ENCODE results near the gene SARNP. TPM values are rescaled to one million over a fixed set of nuclear protein-coding genes. Genes with fewer than 3 reads are reported as not detected.
A peak's percentile ranks its signal among the peaks of the same experiment; 100 is the strongest.
"Not testable (repeated sequence)": the region's sequence is repeated elsewhere in the genome, so short reads cannot be mapped to it uniquely, and the experiment has no call there.

Gene SARNP, protein sequence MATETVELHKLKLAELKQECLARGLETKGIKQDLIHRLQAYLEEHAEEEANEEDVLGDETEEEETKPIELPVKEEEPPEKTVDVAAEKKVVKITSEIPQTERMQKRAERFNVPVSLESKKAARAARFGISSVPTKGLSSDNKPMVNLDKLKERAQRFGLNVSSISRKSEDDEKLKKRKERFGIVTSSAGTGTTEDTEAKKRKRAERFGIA
- total RNA-seq = 100 to 1,000 TPM; 104 to 110 TPM

DNA sequence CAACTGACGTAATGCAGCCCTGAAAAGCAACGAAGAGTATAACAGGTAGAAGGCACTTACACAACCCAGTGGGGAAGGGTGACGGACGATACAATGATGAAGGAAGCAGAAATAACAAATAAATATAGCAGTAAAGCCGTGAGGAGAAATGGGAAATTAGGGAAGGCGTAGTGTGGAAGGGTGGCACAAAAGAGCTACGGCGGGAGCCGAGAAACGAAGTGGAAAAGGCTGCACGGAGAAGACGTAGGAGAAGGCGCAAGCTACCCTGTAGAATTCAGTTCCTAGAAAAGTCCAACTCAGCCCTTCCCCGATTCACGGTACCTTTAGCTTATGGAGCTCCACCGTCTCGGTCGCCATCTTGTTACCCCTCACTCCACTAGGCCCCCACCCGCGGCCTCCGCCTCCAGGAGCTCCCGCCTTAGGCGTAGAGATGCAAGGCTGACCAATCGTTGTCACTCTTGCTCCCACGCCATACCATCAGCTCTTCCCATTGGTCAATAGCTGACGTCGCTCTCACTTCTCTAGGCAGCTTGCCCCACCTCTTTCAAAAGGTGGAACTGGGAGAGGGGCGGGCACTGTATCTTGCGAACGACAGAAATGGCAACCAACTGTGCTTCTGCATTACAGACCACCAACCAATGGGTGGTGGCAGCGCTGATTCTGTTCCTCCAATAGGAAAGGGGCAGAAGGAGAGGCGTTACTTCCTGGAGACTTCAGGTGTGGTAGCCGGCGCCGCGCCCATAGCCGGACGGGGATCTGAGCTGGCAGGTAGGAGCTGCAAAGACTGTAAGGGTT lies at the start of gene SARNP, which contains the start of gene ORMDL2:
SARNP (minus strand) TSS at position 380 of the 795 bp plus-strand sequence; CDS start at position 357, 23 bp downstream.
ORMDL2 (plus strand) TSS at position 697 of the 795 bp plus-strand sequence. CDS start 959 bp downstream, outside the sequence.
- POLR2A ChIA-PET = interaction anchor here (0.8 to 3.0 kb wide), 16 partner anchors 9 to 301 kb away, joined by 3 to 29 read pairs (median 5); partner anchors contain the start of genes BLOC1S1, DNAJC14, GDF11 and PA2G4
- intact Hi-C loops (cut with micrococcal nuclease) = loop anchor here (1.0 to 5.0 kb wide), 8 partner anchors 12 to 405 kb away; partner anchors contain the start of genes DNAJC14, GDF11, NABP2 and PA2G4

DNA sequence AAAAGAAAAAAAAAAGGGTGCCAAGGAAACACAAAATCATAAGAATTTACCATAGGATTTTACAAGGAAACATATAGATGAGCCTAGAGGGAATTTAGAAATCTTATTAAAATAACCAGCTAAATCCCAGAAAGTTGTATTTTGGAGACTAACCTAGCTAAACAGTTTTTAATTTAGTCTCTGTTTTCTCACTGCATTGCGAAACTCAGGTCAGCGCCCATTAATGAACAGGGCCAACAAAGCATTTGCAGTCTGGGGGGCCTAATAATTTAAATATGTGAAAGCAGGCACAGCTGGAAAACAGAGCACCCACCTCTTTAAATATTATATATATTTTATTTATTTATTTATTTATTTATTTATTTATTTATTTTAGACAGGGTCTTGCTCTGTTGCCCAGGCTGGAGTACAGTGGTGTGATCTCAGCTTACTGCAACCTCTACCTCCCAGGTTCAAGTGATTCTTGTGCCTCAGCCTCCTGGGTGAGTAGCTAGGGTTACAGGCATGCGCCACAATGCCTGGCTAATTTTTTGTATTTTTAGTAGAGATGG lies 49.0 kb upstream of the SARNP start:
- DNase-seq; H3K9me3 Mint-ChIP-seq; H3K4me1 Mint-ChIP-seq (ENCODE audit: low read depth); H3K36me3 Mint-ChIP-seq; POLR2A ChIA-PET; intact Hi-C loops (cut with micrococcal nuclease); H3K4me3 Mint-ChIP-seq; H3K27me3 Mint-ChIP-seq; H3K27ac Mint-ChIP-seq: not testable (repeated sequence)
- CTCF ChIA-PET = interaction anchor here (1.2 kb wide), 1 partner anchor 16 kb away, joined by 3 read pairs; no protein-coding TSS in a partner anchor

More for the DNA sequence above, at the start of gene SARNP, which contains the start of gene ORMDL2:
- Mint-ChIP-seq H3K4me3 (no peak within 1 kb of the TSS), H3K27me3 (no peaks in the 10 kb centered on the region), H3K27ac (no peak within 1 kb of the TSS), H3K9me3 (no peaks in the 10 kb centered on the region), H3K36me3 (peaks cover 43% of the 10 kb centered on the region), H3K4me1 (ENCODE audit: low read depth) (peaks cover 49% of the 10 kb centered on the region)
- CTCF ChIA-PET = interaction anchor here (0.6 to 4.7 kb wide), 18 partner anchors 9 to 334 kb away, joined by 3 to 46 read pairs (median 6); partner anchors contain the start of genes DNAJC14 and PYM1
- peak; percentile 99 for DNase-seq

DNA sequence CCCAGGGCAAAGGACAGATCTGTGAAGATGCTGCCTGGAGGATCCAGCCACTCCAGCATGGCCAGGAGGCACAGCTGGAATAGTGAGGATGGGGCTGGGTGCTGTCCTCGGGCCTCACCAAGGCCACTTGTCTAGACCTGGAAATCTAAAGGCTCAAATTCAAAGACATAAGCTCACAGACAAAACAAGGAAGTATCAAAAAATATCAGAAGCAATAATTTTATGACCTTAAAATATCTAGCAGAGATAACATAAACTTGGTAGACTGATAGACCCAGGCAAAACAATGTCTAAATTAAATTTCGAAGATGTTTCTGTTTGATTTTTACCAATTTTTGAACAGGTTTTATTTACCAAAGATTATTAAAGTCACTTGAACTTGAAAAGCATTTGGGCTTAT lies 47.8 kb upstream of the SARNP start:
- POLR2A ChIA-PET = no interaction called here
- H3K27ac Mint-ChIP-seq = no peak overlapping the region
- intact Hi-C loops (cut with micrococcal nuclease) = no loop called here
- H3K4me1 Mint-ChIP-seq (ENCODE audit: low read depth) = no peaks in the 10 kb centered on the region
- no peaks in the 10 kb centered on the region for H3K36me3 Mint-ChIP-seq
- peaks cover 5% of the 10 kb centered on the region for H3K9me3 Mint-ChIP-seq
- no peak overlapping the region for H3K4me3 Mint-ChIP-seq
- CTCF ChIA-PET = no interaction called here
- no peaks in the 10 kb centered on the region for H3K27me3 Mint-ChIP-seq
- DNase-seq = no peak

DNA sequence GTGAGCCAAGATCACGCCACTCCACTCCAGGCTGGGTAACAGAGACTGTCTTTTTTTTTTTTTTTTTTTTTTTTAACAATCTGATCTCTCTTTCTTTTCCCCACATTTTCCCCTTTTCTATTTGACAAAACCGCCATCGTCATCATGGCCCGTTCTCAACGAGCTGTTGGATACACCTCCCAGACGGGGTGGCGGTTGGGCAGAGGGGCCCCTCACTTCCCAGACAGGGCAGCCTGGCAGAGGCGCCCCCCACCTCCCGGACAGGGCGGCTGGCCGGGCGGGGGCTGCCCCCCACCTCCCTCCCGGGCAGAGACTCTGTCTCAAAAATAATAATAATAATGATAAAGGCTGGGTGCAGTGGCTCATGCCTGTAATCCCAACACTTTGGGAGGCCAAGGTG lies 45.4 kb upstream of the SARNP start:
- H3K4me1 Mint-ChIP-seq (ENCODE audit: low read depth); H3K9me3 Mint-ChIP-seq; POLR2A ChIA-PET; H3K36me3 Mint-ChIP-seq; CTCF ChIA-PET; H3K27ac Mint-ChIP-seq; H3K4me3 Mint-ChIP-seq; H3K27me3 Mint-ChIP-seq; intact Hi-C loops (cut with micrococcal nuclease); DNase-seq: not testable (repeated sequence)

DNA sequence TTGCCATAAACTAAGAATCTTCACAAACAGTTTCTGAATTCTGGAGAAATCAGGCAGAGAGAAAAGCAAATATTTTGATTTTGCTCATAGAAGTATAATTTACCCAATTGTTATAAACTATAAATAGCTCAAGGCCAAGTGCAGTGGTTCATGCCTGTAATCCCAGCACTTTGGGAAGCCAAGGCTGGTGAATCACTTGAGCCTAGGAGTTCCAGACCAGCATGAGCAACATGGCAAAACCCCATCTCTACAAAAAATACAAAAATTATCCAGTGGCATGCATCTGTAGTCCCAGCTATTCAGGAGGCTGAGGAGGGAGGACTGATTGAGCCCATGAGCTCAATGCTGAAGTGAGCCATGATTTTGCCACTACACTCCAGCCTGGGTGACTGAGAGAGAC lies 44.8 kb upstream of the SARNP start:
- POLR2A ChIA-PET = no interaction called here
- Mint-ChIP-seq H3K27me3 (peaks cover 1% of the 10 kb centered on the region), H3K27ac (no peak overlapping the region), H3K4me1 (ENCODE audit: low read depth) (no peaks in the 10 kb centered on the region), H3K9me3 (peaks cover 5% of the 10 kb centered on the region), H3K4me3 (no peak overlapping the region), H3K36me3 (no peaks in the 10 kb centered on the region)
- intact Hi-C loops (cut with micrococcal nuclease) = no loop called here
- no peak for DNase-seq
- CTCF ChIA-PET = no interaction called here

DNA sequence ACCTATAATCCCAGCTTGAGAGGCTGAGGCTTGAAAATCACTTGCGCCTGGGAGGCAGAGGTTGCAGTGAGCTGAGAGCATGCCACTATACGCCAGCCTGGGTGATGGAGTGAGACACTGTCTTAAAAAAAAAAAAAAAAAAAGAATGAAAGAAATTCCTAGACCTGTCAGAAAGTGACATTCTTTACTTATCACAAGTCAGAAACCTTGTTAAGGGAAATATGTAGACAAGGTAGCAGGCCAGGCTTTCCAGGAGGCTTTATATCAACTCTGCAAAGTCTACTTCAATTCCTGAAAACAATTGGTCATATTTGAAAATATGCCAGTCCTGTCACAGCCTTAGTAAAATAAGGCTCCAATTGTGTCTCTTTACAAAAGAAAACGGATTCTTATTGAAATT lies 44.3 kb upstream of the SARNP start:
- Mint-ChIP-seq H3K36me3 (no peaks in the 10 kb centered on the region), H3K4me3 (no peak overlapping the region), H3K27me3 (peaks cover 1% of the 10 kb centered on the region), H3K27ac (no peak overlapping the region), H3K9me3 (peaks cover 5% of the 10 kb centered on the region), H3K4me1 (ENCODE audit: low read depth) (no peaks in the 10 kb centered on the region)
- CTCF ChIA-PET = no interaction called here
- no peak for DNase-seq
- intact Hi-C loops (cut with micrococcal nuclease) = no loop called here
- POLR2A ChIA-PET = no interaction called here

DNA sequence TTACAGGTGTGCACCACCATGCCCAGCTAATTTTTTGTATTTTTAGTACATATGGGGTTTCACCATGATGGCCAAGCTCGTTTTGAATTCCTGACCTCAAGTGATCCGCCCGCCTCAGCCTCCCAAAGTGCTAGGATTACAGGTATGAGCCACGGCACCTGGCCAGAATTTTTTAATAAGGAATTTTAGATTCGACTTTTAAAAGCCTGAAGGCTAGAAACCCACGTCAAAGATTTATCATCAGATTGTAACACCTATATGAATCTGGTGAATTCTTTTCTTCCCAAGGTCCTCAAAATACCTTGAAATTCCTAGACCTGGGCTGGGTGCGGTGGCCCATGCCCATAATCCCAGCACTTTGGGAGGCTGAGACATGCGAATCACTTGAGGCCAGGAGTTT lies 43.9 kb upstream of the SARNP start:
- ChIA-PET CTCF (no interaction called here), POLR2A (no interaction called here)
- H3K4me3 Mint-ChIP-seq = no peak overlapping the region
- H3K4me1 Mint-ChIP-seq (ENCODE audit: low read depth) = no peaks in the 10 kb centered on the region
- no peak overlapping the region for H3K27ac Mint-ChIP-seq
- no peaks in the 10 kb centered on the region for H3K36me3 Mint-ChIP-seq
- H3K27me3 Mint-ChIP-seq = peaks cover 1% of the 10 kb centered on the region
- no peak for DNase-seq
- peaks cover 5% of the 10 kb centered on the region for H3K9me3 Mint-ChIP-seq
- intact Hi-C loops (cut with micrococcal nuclease) = no loop called here

DNA sequence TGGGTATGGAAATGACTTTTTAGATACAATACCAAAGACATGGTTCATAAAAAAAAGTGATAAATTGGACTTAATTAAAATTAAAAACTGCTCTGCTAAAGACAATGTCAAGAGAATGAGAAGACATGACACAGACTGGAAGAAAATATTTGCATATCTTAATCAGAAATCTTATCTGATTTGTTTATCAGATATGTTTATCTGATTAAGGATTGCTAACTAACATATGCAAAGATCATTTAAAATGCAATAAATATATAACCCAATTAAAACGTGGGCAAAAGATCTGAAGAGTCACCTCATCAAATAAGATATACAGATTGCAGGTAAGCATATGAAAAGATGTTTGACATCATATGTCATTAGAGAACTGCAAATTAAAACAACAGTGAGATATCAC lies 35.2 kb upstream of the SARNP start:
- Mint-ChIP-seq H3K4me1 (ENCODE audit: low read depth) (peaks cover 6% of the 10 kb centered on the region), H3K27ac (no peak overlapping the region), H3K9me3 (no peaks in the 10 kb centered on the region), H3K4me3 (no peak overlapping the region), H3K27me3 (peaks cover 2% of the 10 kb centered on the region), H3K36me3 (no peaks in the 10 kb centered on the region)
- DNase-seq = no peak
- CTCF ChIA-PET = interaction anchor here (0.7 kb wide), 1 partner anchor 28 kb away, joined by 3 read pairs; no protein-coding TSS in a partner anchor
- intact Hi-C loops (cut with micrococcal nuclease) = no loop called here
- POLR2A ChIA-PET = no interaction called here

DNA sequence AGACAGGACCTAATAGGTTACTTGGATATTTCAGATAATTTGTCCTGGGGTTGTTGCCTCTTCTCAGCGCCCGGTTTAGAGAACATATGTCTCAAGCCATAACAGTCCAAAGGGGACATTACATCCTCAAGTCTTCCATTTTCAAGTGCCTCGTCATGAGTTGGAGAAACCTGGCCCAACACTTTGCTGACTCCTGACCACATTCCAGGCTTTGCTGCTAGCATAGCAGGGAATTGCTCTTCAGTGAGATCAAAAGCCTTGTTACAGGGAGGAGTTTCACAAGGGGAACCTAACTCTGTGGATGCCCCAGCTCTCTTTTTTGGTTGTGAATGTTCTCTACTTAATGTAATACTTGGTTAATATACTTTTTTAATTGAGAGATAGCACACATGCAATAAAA lies 33.4 kb upstream of the SARNP start:
- Mint-ChIP-seq H3K27me3 (peaks cover 2% of the 10 kb centered on the region), H3K9me3 (no peaks in the 10 kb centered on the region), H3K4me1 (ENCODE audit: low read depth) (peaks cover 15% of the 10 kb centered on the region), H3K4me3 (no peak overlapping the region), H3K36me3 (no peaks in the 10 kb centered on the region), H3K27ac (no peak overlapping the region)
- CTCF ChIA-PET = interaction anchor here (1.3 kb wide), 1 partner anchor 13 kb away, joined by 5 read pairs; no protein-coding TSS in a partner anchor
- intact Hi-C loops (cut with micrococcal nuclease) = no loop called here
- POLR2A ChIA-PET = no interaction called here
- no peak for DNase-seq

DNA sequence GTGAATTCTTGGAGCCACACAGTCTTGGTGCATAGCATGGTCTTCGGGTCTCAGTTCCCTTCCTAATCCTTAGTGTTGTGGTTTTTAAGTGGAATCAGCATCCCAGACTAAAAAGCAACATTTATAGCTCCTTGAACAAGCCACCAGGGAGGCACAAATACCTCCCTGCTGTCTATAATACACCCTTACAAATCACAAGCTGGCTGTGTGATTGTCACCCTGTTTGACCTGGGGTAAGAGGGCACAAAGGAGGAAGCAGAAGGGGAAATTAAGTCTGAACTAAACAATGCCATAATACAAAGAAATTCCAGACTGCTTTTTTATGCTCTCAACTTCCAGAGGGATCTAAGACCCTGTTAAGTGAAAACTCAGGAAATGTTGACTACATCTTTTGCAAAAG lies 32.9 kb upstream of the SARNP start:
- CTCF ChIA-PET = interaction anchor here (1.3 kb wide), 1 partner anchor 13 kb away, joined by 5 read pairs; no protein-coding TSS in a partner anchor
- H3K4me3 Mint-ChIP-seq = no peak overlapping the region
- H3K36me3 Mint-ChIP-seq = no peaks in the 10 kb centered on the region
- H3K9me3 Mint-ChIP-seq = no peaks in the 10 kb centered on the region
- H3K4me1 Mint-ChIP-seq (ENCODE audit: low read depth) = peaks cover 15% of the 10 kb centered on the region
- no peak for DNase-seq
- no peak overlapping the region for H3K27ac Mint-ChIP-seq
- peaks cover 2% of the 10 kb centered on the region for H3K27me3 Mint-ChIP-seq
- POLR2A ChIA-PET = no interaction called here
- intact Hi-C loops (cut with micrococcal nuclease) = no loop called here

DNA sequence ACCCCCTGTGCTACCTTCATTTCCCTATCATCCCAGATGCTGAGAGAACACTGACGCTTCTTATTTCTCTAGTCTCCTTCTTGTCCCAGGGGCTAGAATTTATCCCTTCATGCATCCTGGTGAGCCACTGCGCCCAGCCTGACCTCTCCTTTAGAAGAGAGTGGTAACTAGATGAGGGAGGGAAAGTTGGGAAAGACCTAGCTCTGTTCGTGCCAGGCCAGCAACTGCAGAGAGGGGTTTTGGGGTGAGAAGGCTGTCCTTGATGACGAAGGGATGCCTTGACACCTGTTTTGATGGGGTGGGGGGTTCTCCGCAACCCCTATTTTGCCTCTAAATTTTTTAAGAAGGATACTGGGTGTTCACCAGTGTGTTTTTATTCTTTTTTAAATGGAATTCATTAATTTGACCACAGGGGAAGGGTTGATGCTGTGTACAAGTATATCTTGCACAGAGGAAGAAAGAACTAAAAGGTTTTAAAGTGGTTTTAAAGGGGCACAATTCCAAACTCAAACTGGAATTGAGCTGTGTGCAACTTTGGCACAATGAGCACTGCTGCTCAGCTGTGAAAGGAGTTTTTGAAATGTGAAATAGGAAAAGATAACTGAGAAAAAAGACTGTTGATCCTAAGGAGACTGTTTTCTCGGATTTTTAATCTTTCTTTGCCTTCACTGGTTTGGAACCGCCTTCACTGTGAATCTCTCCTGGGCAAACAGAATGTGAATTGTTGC lies 32.3 kb upstream of the SARNP start:
- intact Hi-C loops (cut with micrococcal nuclease) = loop anchor here (5.0 kb wide), 1 partner anchor 48 kb away; no protein-coding TSS in a partner anchor
- DNase-seq = no peak
- ChIA-PET CTCF (no interaction called here), POLR2A (no interaction called here)
- Mint-ChIP-seq H3K27me3 (peaks cover 2% of the 10 kb centered on the region), H3K4me1 (ENCODE audit: low read depth) (peaks cover 15% of the 10 kb centered on the region), H3K4me3 (no peak overlapping the region), H3K9me3 (no peaks in the 10 kb centered on the region), H3K36me3 (no peaks in the 10 kb centered on the region), H3K27ac (no peak overlapping the region)

All from activated CD4-positive, alpha-beta memory T cell treated with anti-CD3 and anti-CD28 coated beads for 36 hours (primary cell).